ENCODE measurements around the gene FAM171A2. TPM values are rescaled to one million over a fixed set of nuclear protein-coding genes. Genes with fewer than 3 reads are reported as not detected.
"Not testable (repeated sequence)": the region's sequence is repeated elsewhere in the genome, so short reads cannot be mapped to it uniquely, and the experiment has no call there.

FAM171A2 gene
- total RNA-seq, 1 experiment from 2014 or later: 11.4 TPM

- not testable (repeated sequence) for DNase-seq (ENCODE audit: low read depth)
These were observed 16.2 kb downstream of the FAM171A2 start for GRCh38 chr17:44347206-44348055.

- no peak for DNase-seq (ENCODE audit: low read depth)
These were observed 17.4 kb downstream of the FAM171A2 start for GRCh38 chr17:44346064-44346844.

- DNase-seq (ENCODE audit: low read depth): peak; percentile 79
These were observed 18.1 kb downstream of the FAM171A2 start for GRCh38 chr17:44345454-44346026.

GRCh38 chr17:44344939-44345453 lies 18.7 kb downstream of the FAM171A2 start, which contains the start of gene GRN:
Gene GRN, plus strand, starts transcription at chr17:44345302. Its CDS starts 3,863 bp downstream, at chr17:44349165.
- DNase-seq (ENCODE audit: low read depth): peak; percentile 99

- DNase-seq (ENCODE audit: low read depth): no peak
These were observed 20.0 kb downstream of the FAM171A2 start for GRCh38 chr17:44343510-44344209.

GRCh38 chr17:44340553-44340952 lies 23.1 kb downstream of the FAM171A2 start:
- DNase-seq (ENCODE audit: low read depth): not testable (repeated sequence)

GRCh38 chr17:44338702-44339101 lies 25.0 kb downstream of the FAM171A2 start:
- DNase-seq (ENCODE audit: low read depth): peak; percentile 64

- DNase-seq (ENCODE audit: low read depth): no peak
These were observed 27.7 kb downstream of the FAM171A2 start for GRCh38 chr17:44335968-44336367.

- DNase-seq (ENCODE audit: low read depth): no peak
These were observed 28.1 kb downstream of the FAM171A2 start for GRCh38 chr17:44335564-44335963.

GRCh38 chr17:44334727-44335126 lies 28.9 kb downstream of the FAM171A2 start:
- no peak for DNase-seq (ENCODE audit: low read depth)

- DNase-seq (ENCODE audit: low read depth): no peak
These were observed 29.3 kb downstream of the FAM171A2 start for GRCh38 chr17:44334315-44334714.

- no peak for DNase-seq (ENCODE audit: low read depth)
These were observed 30.3 kb downstream of the FAM171A2 start for GRCh38 chr17:44333371-44333770.

- peak; percentile 60 for DNase-seq (ENCODE audit: low read depth)
These were observed 32.3 kb downstream of the FAM171A2 start for GRCh38 chr17:44331249-44331760.

GRCh38 chr17:44330263-44330662 lies 33.4 kb downstream of the FAM171A2 start:
- not testable (repeated sequence) for DNase-seq (ENCODE audit: low read depth)

GRCh38 chr17:44329516-44329915 lies 34.1 kb downstream of the FAM171A2 start:
- DNase-seq (ENCODE audit: low read depth): not testable (repeated sequence)

GRCh38 chr17:44327715-44328449 lies 35.8 kb downstream of the FAM171A2 start:
- DNase-seq (ENCODE audit: low read depth): no peak

- DNase-seq (ENCODE audit: low read depth): peak; percentile 94
These were observed 36.7 kb downstream of the FAM171A2 start for GRCh38 chr17:44326861-44327444.

- DNase-seq (ENCODE audit: low read depth): peak; percentile 84
These were observed 38.9 kb downstream of the FAM171A2 start, which contains the start of gene SLC25A39 for GRCh38 chr17:44324571-44325275. Gene SLC25A39, minus strand, starts transcription at chr17:44324823. Its CDS starts 1,261 bp downstream, at chr17:44323562.

GRCh38 chr17:44324092-44324570 lies 39.5 kb downstream of the FAM171A2 start:
- DNase-seq (ENCODE audit: low read depth): no peak

All from HT1080 (cell line).